Cerebellar cortex (tissue), 1 donor: ENCODE data around the gene MAP3K13.
"Not testable (repeated sequence)": the region's sequence is repeated elsewhere in the genome, so short reads cannot be mapped to it uniquely, and the experiment has no call there.

Experiments
- DNase-seq: peaks from one replicate; pipeline ENCODE4 v3.0.0-alpha.2; 2015; ENCODE audit warnings: low spot score

Gene MAP3K13

GRCh38 chr3:185341616-185342458, 21.1 kb upstream of the MAP3K13 start:
- peak; percentile 29 for DNase-seq

GRCh38 chr3:185342459-185343174, 20.3 kb upstream of the MAP3K13 start:
- DNase-seq: no peak

- no peak for DNase-seq
These were observed 15.5 kb upstream of the MAP3K13 start for GRCh38 chr3:185347399-185347798.

- DNase-seq: no peak
These were observed 12.1 kb upstream of the MAP3K13 start for GRCh38 chr3:185350841-185351240.

GRCh38 chr3:185351396-185351795, 11.5 kb upstream of the MAP3K13 start:
- no peak for DNase-seq

GRCh38 chr3:185353225-185353624, 9.7 kb upstream of the MAP3K13 start:
- no peak for DNase-seq

- peak; percentile 79 for DNase-seq
These were observed 8.9 kb upstream of the MAP3K13 start for GRCh38 chr3:185353823-185354614.

- no peak for DNase-seq
These were observed 6.4 kb upstream of the MAP3K13 start for GRCh38 chr3:185356499-185356898.

GRCh38 chr3:185361920-185362319, 1.0 kb upstream of the MAP3K13 start:
- no peak for DNase-seq

GRCh38 chr3:185363662-185364203, 797 bp downstream of the MAP3K13 start:
- DNase-seq: no peak

- no peak for DNase-seq
These were observed 2.5 kb downstream of the MAP3K13 start for GRCh38 chr3:185365291-185366073.

GRCh38 chr3:185366074-185366335, 3.1 kb downstream of the MAP3K13 start:
- DNase-seq: no peak

- DNase-seq: no peak
These were observed 4.0 kb downstream of the MAP3K13 start for GRCh38 chr3:185366913-185367312.

GRCh38 chr3:185370349-185370748, 7.4 kb downstream of the MAP3K13 start:
- DNase-seq: not testable (repeated sequence)

- DNase-seq: no peak
These were observed 8.6 kb downstream of the MAP3K13 start for GRCh38 chr3:185371306-185372074.

- no peak for DNase-seq
These were observed 18.6 kb downstream of the MAP3K13 start for GRCh38 chr3:185381320-185382058.

- DNase-seq: no peak
These were observed 19.2 kb downstream of the MAP3K13 start for GRCh38 chr3:185382154-185382553.

GRCh38 chr3:185386515-185386914, 23.6 kb downstream of the MAP3K13 start:
- not testable (repeated sequence) for DNase-seq

- DNase-seq: no peak
These were observed 24.7 kb downstream of the MAP3K13 start for GRCh38 chr3:185387646-185388045.

GRCh38 chr3:185393055-185393454, 30.1 kb downstream of the MAP3K13 start:
- DNase-seq: no peak
